Esophagus squamous epithelium (tissue), 4 donors: ENCODE results near the gene HTR5A.

ENCODE experiments used
- CTCF ChIP-seq, 6 experiments: fragments of 450-650 bp in 4 of 6; fragments of 200-600 bp in 2 of 6; sonication (generic) in 2 of 6; IDR thresholded peaks; one replicate each; pipeline ENCODE4 v1.5.1; 2016 to 2019; ENCODE audit warnings: antibody characterized with exemption in 6 of 6, mild to moderate bottlenecking in 4 of 6, moderate library complexity in 4 of 6
- POLR2A ChIP-seq, 4 donors: fragments of 450-650 bp; IDR thresholded peaks; one replicate each; pipeline ENCODE4 v1.6.1; 2017; ENCODE audit warnings: antibody characterized with exemption in 4 of 4, mild to moderate bottlenecking in 4 of 4, moderate library complexity in 3 of 4

DNA sequence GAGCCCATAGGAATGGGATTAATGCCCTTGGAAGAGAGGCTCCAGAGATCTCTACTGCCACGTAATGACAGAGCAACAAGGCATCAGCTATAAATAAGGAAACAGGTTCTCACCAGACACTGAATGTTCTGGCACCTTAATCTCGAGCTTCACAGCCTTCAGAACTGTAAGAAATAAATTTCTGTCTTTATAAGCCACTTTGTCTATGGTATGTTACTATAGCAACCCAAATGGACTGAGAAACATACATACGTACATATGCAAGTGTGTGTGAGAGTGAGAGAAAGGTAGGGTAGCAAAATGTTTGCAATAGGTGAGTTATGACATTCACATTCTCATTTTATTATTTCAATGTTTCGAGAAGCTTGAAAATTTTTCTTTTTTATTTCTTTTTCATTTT is 22.1 kb upstream of the HTR5A start:
- TF ChIP-seq CTCF (IDR thresholded peaks at IDR 0.05) (no peak), POLR2A (IDR thresholded peaks at IDR 0.05) (no peak)
